Fibroblast of skin of right biceps (primary cell): ENCODE measurements around the gene PFKFB4.
"Not testable (repeated sequence)": the region's sequence is repeated elsewhere in the genome, so short reads cannot be mapped to it uniquely, and the experiment has no call there.

Experiments
- DNase-seq: peaks from one replicate; pipeline ENCODE4 v3.0.0-alpha.2; 2013

The PFKFB4 gene

GRCh38 chr3:48558493-48559134 is 2.0 kb upstream of the PFKFB4 start:
- no peak for DNase-seq

DNA sequence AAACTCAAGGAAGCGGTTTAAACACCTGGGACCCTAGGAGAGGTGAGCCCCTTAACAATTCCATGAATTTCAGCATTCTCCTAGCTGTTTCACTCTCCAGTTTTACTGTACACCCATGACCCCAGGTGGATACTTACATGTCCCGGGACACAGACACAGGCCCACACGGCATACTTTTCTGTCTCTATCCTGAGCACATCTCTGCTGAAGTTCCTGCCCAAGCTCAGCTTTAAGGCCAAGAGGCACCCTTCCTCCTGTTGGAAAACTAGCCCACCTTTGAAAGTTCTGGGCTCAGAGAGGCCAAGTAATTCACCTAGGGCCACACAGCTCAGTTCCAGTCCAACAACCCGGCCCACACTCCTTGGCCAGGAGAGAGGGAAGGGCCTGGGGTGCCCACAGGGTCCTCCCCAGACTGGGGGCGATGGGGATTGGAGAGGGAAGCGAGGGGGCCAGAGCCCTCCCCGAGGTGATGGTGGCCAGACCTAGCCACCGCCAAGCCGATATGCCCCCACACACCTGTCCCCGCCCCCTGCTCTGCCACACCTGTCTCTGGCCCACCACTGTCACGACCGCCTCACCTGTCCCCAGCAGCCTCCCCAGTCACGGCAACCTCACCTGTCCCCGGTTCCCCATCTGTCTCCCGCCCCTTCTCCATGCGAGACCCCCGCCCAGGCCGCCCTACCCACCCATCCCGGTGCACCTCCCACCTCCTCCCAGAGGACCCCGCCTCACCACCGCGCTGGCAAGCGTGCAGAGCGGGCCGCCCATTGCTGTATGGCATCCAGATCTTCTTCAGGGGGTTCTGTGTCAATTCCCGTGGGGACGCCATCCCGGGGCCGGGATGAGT is 431 bp downstream of the PFKFB4 start:
- DNase-seq = no peak

DNA sequence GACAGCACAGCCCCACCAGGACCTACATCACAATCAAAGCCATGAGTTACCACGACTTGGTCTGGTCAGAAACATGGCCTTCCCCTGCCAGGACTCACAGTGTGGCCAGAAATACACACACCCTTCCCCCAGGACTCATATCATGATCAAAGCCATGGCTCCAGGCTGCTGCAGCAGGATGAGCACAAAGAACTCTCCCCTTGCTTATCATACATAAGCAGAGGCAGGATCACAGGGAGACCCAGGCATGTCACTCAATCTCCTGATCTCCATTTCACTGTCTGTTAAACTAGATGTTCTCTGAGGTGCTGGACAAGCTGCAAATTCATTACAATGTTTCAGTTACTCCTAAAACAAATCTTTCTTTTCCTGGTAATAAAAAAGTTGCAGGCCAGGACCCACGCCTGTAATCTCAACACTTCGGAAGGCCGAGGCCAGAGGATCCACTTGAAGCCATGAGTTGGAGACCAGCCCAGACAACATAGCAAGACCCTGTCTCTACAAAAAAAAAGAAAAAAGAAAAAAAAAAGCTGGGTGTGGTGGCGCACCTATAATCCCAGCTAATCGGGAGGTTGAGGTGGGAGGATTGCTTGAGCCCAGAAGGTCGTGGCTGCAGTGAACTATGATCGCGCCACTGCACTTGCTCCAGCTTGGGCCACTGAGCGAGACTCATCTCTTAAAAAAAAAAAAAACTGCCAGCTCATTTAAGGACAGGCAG is 1.2 kb downstream of the PFKFB4 start:
- DNase-seq = no peak

GRCh38 chr3:48553886-48554845 is 2.4 kb downstream of the PFKFB4 start:
- no peak for DNase-seq

DNA sequence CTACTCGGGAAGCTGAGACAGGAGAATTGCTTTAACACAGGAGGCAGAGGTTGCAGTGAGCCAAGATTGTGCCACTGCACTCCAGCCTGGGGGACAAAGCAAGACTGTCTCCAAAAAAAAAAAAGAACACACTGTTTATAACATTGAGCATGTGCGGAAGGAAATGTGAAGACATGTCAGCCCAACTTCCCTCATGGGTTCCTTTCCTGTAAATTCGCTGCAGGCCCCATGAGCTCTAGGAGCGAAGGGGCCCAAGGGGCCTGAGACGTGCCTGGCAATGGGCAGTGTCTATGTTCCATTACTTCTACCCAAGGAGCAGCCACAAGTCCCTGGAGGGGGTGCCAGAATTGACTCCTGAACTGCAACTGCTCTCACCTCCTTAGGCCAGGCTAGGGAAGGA is 3.2 kb downstream of the PFKFB4 start:
- no peak for DNase-seq

GRCh38 chr3:48552111-48552951 is 4.3 kb downstream of the PFKFB4 start:
- no peak for DNase-seq

GRCh38 chr3:48551651-48552050 is 5.0 kb downstream of the PFKFB4 start:
- DNase-seq = not testable (repeated sequence)

DNA sequence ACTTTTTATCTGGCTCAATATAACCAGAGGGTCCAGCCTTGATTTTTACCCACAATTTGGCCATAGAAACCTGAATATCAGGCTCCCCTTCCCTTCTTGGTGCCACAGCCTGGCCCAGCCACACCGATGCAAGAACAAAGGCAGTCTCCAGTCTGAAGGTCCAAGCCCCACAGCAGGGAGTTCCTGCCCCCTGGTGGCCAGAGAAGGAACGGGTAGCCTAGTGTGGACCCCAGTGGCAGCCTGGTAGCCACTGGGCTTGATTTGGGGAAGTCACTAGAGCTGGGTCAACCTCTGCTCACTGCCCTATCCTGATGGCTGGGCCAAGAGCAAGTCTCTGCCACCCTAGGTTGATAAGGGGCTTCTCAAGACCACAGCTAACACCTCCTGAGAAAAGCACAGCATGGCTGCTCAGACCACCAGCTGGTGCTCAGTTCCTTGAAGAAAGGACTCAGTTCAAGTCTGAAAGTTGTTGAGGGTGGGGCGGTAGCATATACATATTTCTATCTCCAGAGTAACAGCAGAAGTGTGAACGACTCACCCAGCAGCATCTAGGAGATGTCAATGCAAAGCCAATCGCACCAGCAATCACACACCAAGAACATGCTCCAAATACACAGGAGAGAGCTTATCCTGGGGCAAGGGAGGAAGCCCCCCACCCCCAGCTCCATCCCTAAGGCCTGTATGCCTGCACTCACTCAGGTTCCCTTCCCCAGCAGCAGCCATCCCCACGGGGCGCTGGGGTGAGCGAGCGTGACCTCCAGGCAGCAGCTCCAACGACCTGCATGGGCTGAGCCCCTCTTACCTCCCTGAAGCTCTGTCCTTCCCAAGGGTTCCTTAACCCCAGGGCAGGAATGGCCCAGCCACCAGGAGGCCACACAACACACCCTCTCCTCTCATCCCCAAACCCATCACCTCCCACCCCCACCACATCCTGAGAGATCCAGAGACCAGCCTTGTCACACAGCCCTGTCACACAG is 7.6 kb downstream of the PFKFB4 start:
- DNase-seq = peak; percentile 66

DNA sequence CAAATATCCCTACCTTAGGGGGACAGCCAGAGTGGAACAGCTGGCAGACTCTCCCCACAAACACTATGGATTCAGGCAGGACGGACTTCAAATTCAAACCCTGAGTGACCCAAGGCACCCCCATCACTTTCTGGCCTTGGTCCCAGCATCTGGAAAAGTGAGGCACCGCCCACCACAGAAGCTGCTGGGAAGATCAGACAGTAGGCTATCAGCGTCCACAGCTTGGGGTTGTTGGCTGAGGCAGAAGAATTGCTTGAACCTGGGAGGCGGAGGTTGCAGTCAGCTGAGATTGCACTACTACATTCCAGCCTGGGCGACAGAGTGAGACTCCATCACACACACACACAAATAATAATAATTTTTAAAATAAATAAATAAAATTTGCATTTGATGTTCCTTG is 8.5 kb downstream of the PFKFB4 start:
- DNase-seq = no peak

DNA sequence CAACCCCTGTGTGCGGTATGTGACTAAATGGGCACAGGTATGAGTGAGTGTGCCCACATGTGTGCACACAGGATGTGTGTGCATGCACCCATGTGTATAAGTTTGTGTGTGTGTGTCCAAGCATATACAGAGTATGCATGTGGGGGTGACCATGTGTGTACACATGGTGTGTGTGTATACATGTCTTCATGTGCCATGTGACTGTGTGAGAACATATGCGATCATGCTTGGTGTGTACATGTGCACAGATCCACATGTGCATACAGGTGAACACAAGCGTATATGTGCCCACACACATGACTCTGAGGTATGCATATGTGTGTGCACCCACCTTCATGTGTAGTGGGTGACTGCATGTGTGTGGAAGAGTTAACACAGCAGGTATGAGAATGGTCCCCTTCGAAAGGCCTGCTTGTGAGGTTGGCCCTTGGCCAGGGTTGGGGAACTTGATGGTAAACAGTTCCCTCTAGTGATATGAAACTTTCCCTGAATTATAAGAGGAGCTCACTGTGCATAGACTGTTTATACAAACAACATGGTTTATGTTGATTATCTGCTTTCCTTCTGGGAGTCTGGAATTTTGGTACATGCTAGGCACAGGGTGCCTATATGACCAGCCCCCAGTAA is 10.3 kb downstream of the PFKFB4 start:
- DNase-seq = no peak

DNA sequence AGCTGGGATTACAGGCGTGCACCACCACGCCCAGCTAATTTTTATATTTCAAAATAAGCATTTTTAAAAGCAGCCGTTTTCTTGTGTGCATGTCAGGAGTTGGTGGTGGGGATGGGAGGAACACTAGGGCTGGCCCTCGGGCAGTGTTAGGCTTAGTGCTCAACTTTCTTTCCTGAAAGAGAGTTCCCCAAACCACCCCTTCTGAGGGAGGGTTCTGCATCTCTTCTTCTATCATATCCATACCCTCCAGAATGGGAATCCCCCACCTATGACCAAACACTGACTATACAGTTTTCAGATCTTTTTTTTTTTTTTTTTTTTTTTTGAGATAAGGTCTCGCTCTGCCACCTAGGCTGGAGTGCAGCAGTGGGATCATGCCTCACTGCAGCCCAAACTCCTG is 12.5 kb downstream of the PFKFB4 start:
- no peak for DNase-seq

DNA sequence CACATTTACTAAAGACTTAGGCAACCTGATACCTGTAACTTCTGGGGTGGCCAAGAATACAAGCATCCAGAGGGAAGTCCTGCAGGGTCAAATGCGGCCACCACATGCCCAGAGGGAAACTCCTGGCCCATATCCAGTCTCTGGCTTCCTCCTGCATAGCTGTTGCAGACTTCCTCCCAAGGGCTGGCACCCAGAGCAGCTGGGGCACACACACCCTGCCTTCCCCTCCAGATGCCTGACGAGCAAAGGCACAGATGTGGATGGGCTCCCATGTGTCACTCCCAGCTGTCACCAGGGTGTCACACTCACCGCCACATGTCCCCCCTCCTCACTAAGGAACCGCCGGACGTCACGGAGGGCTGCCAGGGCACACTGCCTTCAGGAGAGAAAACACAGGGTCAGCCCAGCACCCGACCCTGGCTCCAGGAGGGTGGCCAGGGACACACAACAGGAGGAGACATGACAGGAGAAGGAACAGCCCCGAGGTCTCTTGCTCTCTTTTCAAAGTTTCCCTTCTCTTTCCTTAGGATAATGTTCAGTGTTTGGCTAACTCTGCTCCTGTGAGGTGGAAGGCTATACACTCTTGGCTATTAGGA is 13.2 kb downstream of the PFKFB4 start:
- no peak for DNase-seq

- DNase-seq = no peak
Observed at GRCh38 chr3:48538451-48538850, 18.2 kb downstream of the PFKFB4 start.

GRCh38 chr3:48536785-48537184 is 19.8 kb downstream of the PFKFB4 start:
- DNase-seq = no peak

DNA sequence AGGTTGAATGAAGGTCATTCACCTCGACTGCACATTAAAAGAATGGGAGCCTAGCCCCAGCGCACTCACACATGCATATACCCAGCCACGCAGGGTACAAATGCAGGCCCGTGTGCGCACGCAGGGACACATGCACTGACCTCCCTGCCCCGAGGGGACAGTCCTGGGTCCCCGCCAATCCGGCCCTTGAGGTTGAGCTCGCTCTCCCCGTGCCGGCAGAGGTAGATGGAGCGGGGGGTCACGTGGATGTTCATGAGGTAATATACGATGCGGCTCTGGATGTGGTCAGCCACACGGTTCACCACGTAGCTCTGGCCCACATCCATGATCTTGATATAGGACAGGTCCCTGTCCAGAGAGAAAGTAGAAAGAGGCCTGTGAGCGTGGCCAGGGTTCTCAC is 20.5 kb downstream of the PFKFB4 start:
- no peak for DNase-seq

- DNase-seq = no peak
Observed at GRCh38 chr3:48535578-48535977, 21.0 kb downstream of the PFKFB4 start.

- no peak for DNase-seq
Observed at GRCh38 chr3:48532977-48533337, 23.6 kb downstream of the PFKFB4 start.

DNA sequence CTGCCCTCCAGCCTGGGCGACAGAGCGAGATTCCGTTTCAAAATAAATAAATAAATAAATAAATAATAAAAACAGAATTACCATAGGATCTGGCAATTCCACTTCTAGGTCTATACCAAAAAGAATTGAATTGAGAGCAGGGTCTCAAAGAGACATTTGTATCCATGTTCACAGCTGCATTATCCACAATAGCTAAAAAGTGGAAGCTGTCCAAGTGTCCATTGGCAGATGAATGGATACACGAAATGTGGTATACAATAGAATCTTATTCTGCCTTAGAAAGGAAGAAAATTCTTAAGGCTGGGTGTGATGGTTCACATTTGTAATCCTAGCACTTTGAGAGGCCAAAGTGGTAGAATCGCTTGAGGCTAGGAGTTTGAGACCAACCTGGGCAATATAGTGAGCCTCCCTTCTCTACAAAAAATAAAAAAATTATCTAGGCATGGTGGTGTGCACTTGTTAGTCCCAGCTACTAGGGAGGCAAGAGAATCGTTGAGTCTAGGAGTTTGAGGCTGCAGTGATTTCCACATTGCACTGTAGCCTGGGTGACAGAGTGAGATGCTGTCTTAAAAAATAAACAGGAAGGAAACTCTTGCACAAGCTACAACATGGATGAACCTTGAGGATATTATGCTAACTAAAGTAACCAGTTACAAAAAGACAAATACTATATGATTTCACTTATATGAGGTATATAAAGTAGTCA is 24.2 kb downstream of the PFKFB4 start:
- no peak for DNase-seq

GRCh38 chr3:48530701-48531100 is 25.9 kb downstream of the PFKFB4 start:
- not testable (repeated sequence) for DNase-seq
